ENCODE measurements around the gene RASSF5. TPM values are rescaled to one million over a fixed set of nuclear protein-coding genes. Genes with fewer than 3 reads are reported as not detected.

The RASSF5 gene
- total and polyA plus RNA-seq, 9 of the 15 experiments (the other 6 are each of a cell fraction or from before 2014, with no cell fraction given) = 6.1 to 41.0 (median 25.2) TPM

- no peaks in the 10 kb centered on the region for H3K9me3 ChIP-seq (replicated peaks; ENCODE audit: control insufficient read depth, insufficient read depth, low read depth, low read length)
- in situ Hi-C loops (cut with MboI) = no loop called here
- intact Hi-C loops (cut with micrococcal nuclease) = loop anchor here (5.0 to 10.0 kb wide), 2 partner anchors 436 to 599 kb away; no protein-coding TSS in a partner anchor
- TF ChIP-seq POLR3G (IDR thresholded peaks at IDR 0.05; ENCODE audit: extremely low read depth, insufficient read length, insufficient replicate concordance) (no peak), TAF7 (tag; IDR thresholded peaks at IDR 0.05) (no peak), ZNF232 (CRISPR knock-in tag; IDR thresholded peaks at IDR 0.05) (no peak), MCM2 (IDR thresholded peaks at IDR 0.05; ENCODE audit: low read depth) (no peak), BDP1 (IDR thresholded peaks at IDR 0.05; ENCODE audit: insufficient read depth, insufficient read length) (no peak)
- TF ChIP-seq, protein P1, sequence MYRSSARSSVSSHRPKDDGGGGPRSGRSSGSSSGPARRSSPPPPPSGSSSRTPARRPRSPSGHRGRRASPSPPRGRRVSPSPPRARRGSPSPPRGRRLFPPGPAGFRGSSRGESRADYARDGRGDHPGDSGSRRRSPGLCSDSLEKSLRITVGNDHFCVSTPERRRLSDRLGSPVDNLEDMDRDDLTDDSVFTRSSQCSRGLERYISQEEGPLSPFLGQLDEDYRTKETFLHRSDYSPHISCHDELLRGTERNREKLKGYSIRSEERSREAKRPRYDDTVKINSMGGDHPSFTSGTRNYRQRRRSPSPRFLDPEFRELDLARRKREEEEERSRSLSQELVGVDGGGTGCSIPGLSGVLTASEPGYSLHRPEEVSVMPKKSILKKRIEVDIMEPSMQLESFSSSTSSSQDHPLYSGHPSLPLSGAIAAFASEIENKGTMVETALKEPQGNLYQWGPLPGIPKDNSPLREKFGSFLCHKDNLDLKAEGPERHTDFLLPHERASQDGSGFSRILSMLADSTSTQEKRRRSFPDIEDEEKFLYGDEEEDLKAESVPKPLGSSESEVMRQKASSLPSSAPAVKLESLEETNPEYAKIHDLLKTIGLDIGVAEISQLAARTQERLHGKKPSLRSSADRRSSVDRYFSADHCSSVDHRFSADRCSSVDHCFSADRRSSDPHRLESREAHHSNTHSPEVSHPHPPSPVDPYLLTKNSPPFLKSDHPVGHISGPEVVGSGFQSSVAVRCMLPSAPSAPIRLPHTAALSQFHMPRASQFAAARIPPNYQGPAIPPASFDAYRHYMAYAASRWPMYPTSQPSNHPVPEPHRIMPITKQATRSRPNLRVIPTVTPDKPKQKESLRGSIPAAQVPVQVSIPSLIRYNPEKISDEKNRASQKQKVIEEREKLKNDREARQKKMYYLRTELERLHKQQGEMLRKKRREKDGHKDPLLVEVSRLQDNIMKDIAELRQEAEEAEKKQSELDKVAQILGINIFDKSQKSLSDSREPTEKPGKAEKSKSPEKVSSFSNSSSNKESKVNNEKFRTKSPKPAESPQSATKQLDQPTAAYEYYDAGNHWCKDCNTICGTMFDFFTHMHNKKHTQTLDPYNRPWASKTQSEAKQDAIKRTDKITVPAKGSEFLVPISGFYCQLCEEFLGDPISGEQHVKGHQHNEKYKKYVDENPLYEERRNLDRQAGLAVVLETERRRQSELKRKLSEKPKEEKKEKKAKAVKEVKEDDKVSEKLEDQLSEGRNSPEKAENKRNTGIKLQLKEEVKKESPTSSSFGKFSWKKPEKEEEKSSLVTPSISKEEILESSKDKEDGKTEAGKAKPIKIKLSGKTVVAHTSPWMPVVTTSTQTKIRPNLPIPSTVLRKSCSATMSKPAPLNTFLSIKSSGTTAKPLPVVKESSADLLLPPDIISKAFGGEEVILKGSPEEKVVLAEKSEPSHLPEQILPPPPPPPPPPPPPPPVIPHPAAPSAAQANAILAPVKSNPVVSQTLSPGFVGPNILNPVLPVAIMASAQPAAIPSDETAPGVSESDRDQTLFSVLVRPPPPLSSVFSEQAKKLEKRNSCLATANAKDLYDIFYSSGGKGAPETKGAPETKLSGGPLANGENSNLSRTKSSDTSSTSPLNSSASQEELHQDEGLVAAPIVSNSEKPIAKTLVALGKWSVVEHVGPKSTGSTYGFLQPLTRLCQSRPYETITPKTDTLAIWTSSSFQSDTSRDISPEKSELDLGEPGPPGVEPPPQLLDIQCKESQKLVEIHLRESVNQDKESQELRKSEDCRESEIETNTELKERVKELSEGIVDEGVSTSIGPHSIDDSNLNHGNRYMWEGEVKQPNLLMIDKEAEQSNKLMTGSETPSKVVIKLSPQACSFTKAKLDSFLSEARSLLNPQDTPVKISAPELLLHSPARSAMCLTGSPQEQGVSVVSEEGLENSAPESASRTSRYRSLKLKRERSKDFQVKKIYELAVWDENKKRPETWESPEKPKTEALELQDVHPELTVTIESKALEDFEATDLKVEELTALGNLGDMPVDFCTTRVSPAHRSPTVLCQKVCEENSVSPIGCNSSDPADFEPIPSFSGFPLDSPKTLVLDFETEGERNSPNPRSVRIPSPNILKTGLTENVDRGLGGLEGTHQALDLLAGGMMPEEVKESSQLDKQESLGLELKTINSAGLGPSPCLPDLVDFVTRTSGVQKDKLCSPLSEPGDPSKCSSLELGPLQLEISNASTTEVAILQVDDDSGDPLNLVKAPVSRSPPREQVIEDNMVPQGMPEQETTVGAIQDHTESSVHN (IDR thresholded peaks at IDR 0.05; ENCODE audit: borderline replicate concordance in 1 of 2, low read depth in 1 of 2) = no peak
- no TSS peak for BruUV-seq (replicated peaks)
- ATAC-seq (no peak), FAIRE-seq (no peak), DNase-seq (ENCODE audit: extremely low read depth in 1 of 4, low spot score in 3 of 4) (no peak)
- no peaks in the 10 kb centered on the region for H3K9me1 ChIP-seq (ENCODE audit: control insufficient read depth, insufficient read depth, low read length)
- no peak overlapping the region for H3K27ac ChIP-seq (ENCODE audit: extremely low read depth, low read depth, low read length)
- H3K9ac ChIP-seq (ENCODE audit: insufficient read depth in 1 of 2, low read depth in 2 of 2, low read length in 2 of 2) = no peak overlapping the region
- peaks cover 18 to 45% of the 10 kb centered on the region in 2 experiments; a peak in 4 of 5 replicates for H3K27me3 ChIP-seq (ENCODE audit: control insufficient read depth in 2 of 2, insufficient read depth in 2 of 2, low read length in 2 of 2)
- no peaks in the 10 kb centered on the region for H3K79me2 ChIP-seq (ENCODE audit: control insufficient read depth, insufficient read depth, low read length)
- ChIA-PET CTCF (ENCODE audit: low intra/inter-chr PET ratio) (no interaction called here), POLR2A (interaction anchor here (0.6 kb wide), 1 partner anchor 339 kb away, joined by 3 read pairs; no protein-coding TSS in a partner anchor)
- 31% methylated on average over 17 of the region's 17 CpGs for WGBS (ENCODE audit: insufficient coverage, low coverage, missing lambda C conversion rate)
- no peak overlapping the region for H3K4me3 ChIP-seq
- H2AFZ ChIP-seq (ENCODE audit: low read depth, low read length) = no peak overlapping the region
- H4K20me1 ChIP-seq (replicated peaks; ENCODE audit: control insufficient read depth, insufficient read depth, low read length) = 0 out of 2 replicates have a peak, but pooled peaks cover 5% of the 10 kb centered on the region
- H3K4me2 ChIP-seq (ENCODE audit: insufficient read depth, low read length) = no peak overlapping the region
- H3K36me3 ChIP-seq (ENCODE audit: control insufficient read depth, insufficient read depth, low read length) = no peaks in the 10 kb centered on the region
- H3K4me1 ChIP-seq (replicated peaks in 1 of 2; ENCODE audit: control insufficient read depth in 2 of 2, insufficient read depth in 2 of 2, low read length in 2 of 2) = peaks cover 0 to 16% of the 10 kb centered on the region in 2 experiments; a peak in 4 of 5 replicates
Observed at GRCh38 chr1:206476058-206476457, 31.3 kb upstream of the RASSF5 start.

All from K562 (cell line).